NCI-H524 (cell line): ENCODE data around the gene PAF1.
"Not testable (repeated sequence)": the region's sequence is repeated elsewhere in the genome, so short reads cannot be mapped to it uniquely, and the experiment has no call there.

Experiments used
- DNase-seq, 2 experiments: peaks; one replicate each; lab custom pipeline; 2025; lab: John Stamatoyannopoulos, UW

PAF1 gene

GRCh38 chr19:39381910-39382611 lies 8.8 kb downstream of the PAF1 start:
- DNase-seq: no peak

DNA sequence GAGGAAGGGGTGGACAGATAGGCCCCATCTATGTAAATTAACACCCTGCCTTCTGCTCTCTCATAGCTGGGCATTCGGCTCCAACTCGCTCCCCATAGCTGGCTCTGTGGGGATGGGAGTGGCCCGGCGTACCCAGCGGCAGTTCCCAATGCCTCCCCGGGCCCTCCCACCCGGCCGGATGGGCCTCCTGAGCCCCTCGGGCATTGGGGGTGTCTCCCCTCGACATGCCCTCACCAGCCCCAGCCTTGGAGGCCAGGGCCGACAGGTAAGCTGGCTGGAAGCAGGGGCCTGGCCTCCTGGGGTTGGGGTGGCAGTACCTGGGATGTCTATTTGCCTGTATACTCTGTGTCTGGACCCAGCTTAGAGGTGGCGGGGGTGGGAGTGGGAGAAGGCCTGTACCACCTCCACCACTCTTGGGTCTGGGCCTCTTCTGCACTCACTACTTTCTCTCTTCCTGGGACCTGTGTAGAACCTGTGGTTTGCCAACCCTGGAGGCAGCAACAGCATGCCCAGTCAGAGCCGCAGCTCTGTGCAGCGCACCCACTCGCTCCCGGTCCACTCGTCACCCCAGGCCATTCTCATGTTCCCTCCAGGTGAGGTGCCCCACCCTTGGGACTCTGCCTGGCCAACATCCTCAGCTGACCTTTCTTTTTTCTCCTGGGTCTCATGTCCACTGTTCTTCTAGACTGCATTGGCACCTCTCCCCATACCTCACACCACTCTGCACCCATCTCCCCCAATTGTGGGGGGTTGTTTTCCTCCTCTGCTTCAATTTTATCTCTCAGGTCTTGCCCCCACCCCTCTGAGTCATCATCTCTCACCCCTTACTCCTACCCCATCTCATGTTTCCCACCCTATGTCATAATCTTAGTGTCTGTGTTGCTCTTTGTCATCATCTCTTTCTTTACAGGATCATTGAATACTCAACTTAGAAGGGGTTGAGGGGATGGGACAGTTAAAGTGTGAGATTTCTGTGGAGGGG lies 10.1 kb downstream of the PAF1 start:
- DNase-seq: no peak

DNA sequence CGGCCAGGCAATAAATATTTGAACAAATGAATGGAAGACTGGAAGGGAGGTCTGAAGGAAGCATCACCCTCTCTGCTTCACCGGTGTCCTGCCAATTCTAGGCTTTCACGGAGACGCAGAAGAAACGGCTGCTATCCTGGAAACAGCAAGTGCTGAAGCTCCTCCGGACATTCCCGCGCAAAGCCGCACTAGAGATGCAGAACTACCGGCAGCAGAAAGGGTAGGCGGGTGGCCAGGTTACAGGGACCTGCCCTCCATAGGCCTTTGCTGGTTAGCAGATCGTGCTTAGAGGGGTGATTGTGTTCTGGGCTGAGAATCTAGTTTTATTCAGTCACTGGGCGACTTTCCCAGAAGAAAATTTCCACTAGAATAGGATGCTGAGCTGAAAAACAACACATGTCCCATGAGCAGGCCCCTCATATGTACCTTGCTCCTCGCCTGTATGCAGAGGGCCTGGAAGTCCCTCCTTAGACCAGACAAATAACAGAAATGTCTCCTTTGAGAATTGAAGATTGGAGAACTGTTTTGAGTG lies 11.0 kb downstream of the PAF1 start:
- DNase-seq: no peak

DNA sequence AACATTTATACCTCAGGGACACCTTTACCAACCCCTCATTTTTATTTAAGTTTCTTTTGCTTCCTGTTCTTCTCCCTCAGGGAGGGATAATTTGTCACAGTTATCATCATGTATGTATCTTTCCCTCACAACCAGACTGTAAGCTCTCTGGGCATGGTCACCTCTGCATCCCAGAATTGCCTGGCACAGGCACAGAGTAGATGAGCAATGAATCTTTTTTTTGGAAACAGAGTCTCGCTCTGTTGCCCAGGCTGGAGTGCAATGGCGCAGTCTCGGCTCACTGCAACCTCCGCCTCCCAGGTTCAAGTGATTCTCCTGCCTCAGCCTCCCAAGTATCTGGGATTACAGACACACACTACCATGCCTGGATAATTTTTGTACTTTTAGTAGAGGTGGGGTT lies 11.5 kb downstream of the PAF1 start:
- not testable (repeated sequence) for DNase-seq

DNA sequence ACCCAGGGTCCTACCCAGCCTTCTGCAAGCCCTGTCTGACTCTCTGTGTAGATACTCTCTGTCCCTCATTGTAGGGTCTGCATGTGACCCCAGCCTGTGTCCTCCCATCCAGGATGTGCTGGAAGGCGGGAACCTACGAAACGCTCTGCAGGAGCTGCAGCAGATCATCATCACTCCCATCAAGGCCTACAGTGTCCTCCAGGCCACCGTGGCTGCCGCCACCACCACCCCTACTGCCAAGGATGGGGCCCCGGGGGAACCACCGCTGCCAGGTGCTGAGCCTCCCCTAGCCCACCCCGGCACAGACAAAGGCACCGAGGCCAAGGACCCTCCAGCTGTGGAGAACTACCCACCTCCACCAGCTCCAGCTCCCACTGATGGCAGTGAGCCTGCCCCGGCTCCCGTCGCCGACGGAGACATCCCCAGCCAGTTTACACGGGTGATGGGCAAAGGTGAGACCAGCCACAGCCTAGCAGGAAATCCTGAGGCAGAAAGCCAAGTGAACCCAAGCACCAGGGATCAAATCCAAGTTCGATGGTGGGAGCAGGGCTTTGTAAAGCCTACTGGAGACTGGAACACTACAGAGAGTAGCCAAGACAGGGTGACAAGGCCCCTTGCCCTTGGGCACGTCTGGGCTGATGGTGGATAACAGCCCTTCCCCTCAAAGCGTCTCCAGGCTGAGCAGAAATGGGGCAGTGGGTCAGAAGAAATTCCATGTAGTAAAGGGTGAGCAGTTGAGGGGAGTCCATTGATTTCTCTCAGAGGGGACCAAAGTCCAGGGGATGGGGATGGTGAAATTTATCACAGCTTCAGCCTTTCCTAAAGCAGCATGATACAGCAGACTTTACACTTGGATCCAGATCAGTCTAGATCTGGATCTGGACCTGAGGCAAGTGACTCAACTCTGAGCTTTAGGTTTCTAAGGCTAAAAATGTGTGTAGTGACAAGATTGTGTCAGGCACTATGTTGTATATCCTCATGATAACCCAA lies 13.2 kb downstream of the PAF1 start:
- no peak for DNase-seq

GRCh38 chr19:39375929-39376328 lies 15.0 kb downstream of the PAF1 start:
- no peak for DNase-seq

- DNase-seq: no peak
Measured at GRCh38 chr19:39372941-39373340, 18.0 kb downstream of the PAF1 start.

DNA sequence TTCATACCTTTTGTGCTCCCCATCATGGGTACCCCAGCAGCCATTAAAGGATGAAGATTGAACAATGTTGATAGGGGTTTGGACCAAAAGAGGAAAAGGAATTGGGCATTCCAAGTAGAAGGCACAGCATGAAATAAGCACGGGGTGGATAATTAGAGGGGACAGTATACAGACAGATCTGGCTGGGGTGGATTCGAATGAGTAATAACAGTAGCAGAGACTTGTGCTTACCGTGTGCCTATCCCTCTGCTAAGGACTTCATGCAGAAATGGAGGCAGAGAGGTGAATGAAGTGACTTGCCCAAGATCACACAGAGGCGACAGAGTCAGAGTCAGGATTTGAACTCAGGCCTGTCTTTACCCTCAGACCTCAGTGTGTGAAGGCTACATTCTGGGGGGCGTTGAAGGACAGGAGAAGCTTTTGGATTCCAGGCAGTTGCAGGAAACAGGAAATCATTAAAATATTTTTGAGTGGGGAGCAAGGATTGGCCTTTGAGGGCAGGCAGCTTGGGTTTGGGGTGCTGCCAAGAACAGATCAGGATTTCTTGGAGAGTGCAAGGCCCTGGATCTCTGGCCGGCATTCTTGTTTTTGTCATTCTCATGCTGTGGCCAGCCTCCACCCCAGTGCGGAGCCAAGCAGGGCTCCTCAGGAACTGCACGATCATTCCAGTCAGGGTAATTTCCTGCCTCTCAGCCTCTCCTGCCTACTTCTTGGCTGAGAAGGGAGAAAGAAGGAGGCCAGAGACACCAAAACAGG lies 18.7 kb downstream of the PAF1 start:
- DNase-seq: no peak

GRCh38 chr19:39370735-39371134 lies 20.2 kb downstream of the PAF1 start:
- no peak for DNase-seq

DNA sequence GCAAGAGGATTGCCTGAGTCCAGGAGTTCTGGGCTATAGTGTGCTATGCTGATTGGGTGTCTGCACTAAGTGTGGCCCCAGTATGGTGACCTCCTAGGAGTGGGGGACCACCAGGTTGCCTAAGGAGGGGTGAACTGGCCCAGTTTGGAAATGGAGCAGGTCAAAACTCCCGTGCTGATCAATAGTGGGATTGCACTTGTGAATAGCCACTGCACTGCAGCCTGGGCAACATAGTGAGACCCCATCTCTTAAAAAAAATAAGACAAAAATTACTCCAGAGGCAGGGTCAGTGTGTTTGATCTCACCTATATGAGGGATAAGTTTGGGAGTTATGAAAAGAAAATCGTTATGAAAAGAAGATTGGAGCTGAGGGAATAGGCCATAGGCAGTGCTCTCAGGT lies 21.7 kb downstream of the PAF1 start:
- no peak for DNase-seq

GRCh38 chr19:39365531-39365930 lies 25.4 kb downstream of the PAF1 start:
- DNase-seq: no peak

GRCh38 chr19:39363901-39364457 lies 26.9 kb downstream of the PAF1 start:
- DNase-seq: no peak

DNA sequence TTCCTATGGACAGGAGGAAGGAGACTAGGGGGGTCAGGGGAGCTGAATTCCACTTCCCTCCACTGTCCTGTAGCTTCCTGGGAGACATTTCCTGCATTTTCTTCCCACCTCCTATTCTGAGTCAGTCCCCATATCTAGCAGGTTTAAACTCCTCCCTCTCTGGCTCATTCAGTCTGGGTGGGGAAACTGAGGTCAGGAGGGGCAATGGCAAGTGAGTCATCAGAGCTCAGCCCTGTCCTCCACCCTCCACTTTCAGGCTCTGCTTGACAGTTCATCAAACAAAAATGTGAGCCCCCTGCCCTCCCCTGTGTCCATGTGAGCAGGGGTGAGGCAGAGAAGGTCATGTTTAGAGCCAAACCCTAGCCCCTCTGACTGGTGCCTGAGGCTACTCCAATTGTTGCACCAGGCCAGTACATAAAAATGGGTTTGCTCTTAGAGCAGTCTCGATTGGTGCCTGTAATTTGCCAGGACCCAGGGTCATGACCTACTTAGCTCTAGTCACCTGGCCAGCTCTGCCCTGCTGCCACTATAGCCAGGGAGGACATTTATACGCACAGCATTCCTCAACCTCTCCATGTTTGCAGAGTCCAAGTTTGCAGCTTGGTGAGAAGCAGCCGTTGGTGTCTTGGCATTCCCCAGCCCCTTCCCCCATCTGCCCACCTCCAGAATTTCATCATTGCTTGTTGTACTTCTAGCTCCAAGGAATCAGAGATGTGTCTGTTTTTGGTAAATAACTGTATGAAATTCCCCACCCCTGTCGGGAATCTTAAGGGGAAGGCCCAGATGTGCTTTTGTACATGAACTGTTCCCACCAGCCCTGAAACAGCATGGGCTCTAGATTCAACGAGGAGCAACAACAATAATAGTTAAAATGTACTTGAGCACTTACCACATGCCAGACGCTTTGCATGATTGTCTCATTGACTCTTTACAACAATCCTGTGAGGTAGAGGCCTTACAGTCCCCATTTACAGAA lies 27.9 kb downstream of the PAF1 start:
- DNase-seq: no peak

DNA sequence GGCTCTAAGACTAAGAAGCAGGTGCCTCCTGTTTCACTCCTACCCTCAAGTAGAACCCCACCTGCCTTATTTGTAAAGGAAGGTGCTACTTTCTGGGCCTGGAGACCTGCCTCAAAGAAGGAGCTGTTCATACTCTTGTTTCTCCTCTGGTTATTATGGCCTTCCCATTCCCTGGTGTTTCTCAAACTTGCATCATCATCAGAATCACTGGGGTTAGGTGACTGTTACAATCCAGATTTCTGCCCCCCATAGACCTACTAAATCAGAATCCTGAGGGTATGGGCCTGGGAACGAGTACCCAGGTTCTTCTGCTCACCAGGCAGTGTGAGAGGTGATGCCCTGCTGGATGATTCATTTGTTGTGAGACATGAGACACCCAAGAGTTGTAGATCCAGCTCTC lies 30.3 kb downstream of the PAF1 start:
- no peak for DNase-seq

- no peak for DNase-seq
Measured at GRCh38 chr19:39359026-39359425, 31.9 kb downstream of the PAF1 start.

DNA sequence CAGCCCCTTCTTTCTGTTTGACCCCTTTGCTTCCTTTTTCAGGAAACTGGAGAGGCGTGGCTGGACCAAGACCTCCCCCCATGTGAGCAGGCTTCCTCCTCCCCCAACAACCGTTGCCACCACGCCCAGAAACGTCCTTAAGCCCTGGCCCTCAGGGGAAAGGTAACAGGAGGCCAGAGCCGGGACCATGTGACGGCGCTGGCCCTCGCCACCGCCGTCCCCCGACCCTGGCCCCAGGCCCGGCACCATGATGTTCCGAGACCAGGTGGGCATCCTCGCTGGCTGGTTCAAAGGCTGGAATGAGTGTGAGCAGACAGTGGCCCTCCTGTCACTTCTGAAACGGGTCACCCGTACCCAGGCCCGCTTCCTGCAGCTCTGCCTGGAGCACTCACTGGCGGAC lies 34.3 kb downstream of the PAF1 start:
- DNase-seq: no peak

DNA sequence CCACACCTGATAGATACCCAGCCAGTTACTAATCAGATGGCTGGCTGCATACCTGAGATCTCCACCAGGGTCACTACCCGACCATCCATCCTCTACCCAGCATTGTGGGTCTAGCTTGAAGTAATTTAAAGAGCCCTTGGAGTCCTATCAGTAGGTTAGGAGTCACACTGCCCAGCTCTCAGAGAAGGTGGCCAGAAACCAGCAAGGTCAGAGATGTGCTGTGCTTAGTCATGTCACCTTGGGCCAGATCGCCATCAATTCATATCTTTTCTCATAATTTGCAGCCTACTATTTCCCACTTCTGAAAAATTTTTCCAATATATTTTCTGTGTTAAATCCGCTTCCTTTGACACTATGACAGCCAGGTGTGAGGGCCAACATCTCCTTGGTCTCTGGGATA lies 34.8 kb downstream of the PAF1 start:
- DNase-seq: no peak

DNA sequence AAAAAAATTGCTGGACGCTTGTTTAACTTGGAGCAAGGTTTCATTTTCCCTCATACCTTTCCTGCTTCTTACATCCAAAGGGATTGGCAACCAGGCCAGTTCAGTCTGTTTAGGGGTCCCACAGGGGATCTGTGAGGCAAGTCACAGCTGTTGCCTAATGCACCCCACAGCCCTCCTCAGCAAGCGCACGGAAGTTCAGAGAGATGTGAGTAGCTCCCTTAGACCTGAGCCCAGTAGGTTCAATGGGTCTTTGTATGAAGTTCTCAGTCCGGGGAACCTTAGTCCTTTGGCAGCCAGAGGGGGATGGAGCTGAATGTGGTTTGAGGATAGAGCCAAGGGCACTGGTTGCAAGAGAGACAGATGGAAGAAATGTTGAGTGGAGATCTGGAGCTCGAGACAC lies 35.7 kb downstream of the PAF1 start:
- DNase-seq: no peak
